SK-N-MC (cell line): ENCODE data around the gene ACTR8.

ENCODE experiments used
- EZH2 ChIP-seq: fragments of 200-600 bp; sonication (generic); IDR thresholded peaks from one replicate; pipeline ENCODE4 v1.6.1; 2017; ENCODE audit warnings: antibody characterized with exemption
- FOXP2 ChIP-seq: optimal IDR thresholded peaks from 2 replicates; pipeline ENCODE3; 2011; ENCODE audit warnings: mild to moderate bottlenecking, moderate library complexity; ENCODE audit not compliant: insufficient read depth; ENCODE audit errors: extremely low read length, control extremely low read depth
- POLR2AphosphoS5 ChIP-seq: IDR thresholded peaks from 2 replicates; pipeline ENCODE4 v1.6.1; 2012; ENCODE audit warnings: mild to moderate bottlenecking, low read depth, low read length, borderline replicate concordance

GRCh38 chr3:53892286-53892637 lies 10.3 kb upstream of the ACTR8 start:
- TF ChIP-seq POLR2AphosphoS5, result no peak
- no peak for TF ChIP-seq EZH2
- TF ChIP-seq FOXP2, result no peak
